ENCODE measurements around the gene ATP11A.

DNA sequence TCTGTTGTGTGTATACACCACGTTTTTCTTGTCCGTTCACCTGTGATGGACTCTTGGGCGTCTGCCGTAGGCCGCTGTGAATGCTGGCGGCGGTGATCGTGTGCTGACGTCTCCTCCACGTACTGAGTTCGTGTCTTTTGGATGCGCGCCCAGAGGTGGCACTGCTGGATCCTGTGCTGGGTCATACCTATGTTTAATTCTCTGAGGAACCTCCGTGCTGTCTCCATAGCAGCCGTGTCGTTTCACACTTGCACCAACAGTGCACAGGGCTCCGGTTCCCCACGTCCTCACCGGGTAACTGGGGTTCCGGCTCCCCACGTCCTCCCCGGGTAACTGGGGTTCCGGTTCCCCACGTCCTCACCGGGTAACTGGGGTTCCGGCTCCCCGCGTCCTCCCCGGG is 56.2 kb downstream of the ATP11A start:
- TF ChIP-seq, protein P1, sequence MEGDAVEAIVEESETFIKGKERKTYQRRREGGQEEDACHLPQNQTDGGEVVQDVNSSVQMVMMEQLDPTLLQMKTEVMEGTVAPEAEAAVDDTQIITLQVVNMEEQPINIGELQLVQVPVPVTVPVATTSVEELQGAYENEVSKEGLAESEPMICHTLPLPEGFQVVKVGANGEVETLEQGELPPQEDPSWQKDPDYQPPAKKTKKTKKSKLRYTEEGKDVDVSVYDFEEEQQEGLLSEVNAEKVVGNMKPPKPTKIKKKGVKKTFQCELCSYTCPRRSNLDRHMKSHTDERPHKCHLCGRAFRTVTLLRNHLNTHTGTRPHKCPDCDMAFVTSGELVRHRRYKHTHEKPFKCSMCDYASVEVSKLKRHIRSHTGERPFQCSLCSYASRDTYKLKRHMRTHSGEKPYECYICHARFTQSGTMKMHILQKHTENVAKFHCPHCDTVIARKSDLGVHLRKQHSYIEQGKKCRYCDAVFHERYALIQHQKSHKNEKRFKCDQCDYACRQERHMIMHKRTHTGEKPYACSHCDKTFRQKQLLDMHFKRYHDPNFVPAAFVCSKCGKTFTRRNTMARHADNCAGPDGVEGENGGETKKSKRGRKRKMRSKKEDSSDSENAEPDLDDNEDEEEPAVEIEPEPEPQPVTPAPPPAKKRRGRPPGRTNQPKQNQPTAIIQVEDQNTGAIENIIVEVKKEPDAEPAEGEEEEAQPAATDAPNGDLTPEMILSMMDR (IDR thresholded peaks at IDR 0.05; ENCODE audit: extremely low read depth in 1 of 2, insufficient read depth in 1 of 2, low read depth in 1 of 2, low read length in 2 of 2), result no peak
- no peak for TF ChIP-seq MYC (IDR thresholded peaks at IDR 0.05; ENCODE audit: low read depth, low read length)
- TF ChIP-seq JUN (IDR thresholded peaks at IDR 0.05; ENCODE audit: borderline replicate concordance, insufficient read depth, insufficient read length, low read depth), result no peak
- TF ChIP-seq POLR2AphosphoS5 (IDR thresholded peaks at IDR 0.05; ENCODE audit: insufficient read depth, low read depth, low read length), result no peak
- no peak for TF ChIP-seq POLR2A (IDR thresholded peaks at IDR 0.05; ENCODE audit: low read depth, low read length)
- TF ChIP-seq FOS (IDR thresholded peaks at IDR 0.05; ENCODE audit: borderline replicate concordance, insufficient read depth, low read length), result no peak
- TF ChIP-seq, protein P2, sequence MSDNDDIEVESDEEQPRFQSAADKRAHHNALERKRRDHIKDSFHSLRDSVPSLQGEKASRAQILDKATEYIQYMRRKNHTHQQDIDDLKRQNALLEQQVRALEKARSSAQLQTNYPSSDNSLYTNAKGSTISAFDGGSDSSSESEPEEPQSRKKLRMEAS (IDR thresholded peaks at IDR 0.05; ENCODE audit: insufficient read depth, insufficient read length), result no peak
- TF ChIP-seq EZH2 (IDR thresholded peaks at IDR 0.05; ENCODE audit: borderline replicate concordance, low read depth, low read length, severe bottlenecking), result no peak

All from endothelial cell of umbilical vein (primary cell).